Fibroblast of gingiva (primary cell): ENCODE measurements around the gene PLPP3.

ENCODE experiments used
- DNase-seq: peaks from one replicate; pipeline ENCODE4 v3.0.0-alpha.2; 2011; ENCODE audit warnings: low read depth

PLPP3 gene

DNA sequence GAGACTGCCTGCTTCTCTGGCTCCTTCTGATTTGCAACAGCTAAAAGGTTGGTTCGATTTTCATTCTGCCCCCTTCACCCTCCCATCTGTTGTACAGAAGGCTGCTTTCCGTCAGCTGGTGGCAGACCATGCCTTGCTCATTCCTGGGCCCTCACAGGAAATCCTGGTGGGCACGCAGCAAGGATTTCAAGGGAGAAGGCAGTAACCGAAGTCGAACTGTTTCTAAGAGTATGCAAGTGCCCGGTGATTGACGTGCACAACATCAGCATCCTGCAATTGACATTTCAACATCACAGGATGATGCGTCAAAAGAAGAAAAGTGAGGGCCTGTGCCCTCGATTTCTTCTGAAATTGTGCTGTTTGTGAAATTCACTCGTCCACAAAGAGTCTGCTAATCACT lies 83.8 kb downstream of the PLPP3 start:
- DNase-seq, result no peak

DNA sequence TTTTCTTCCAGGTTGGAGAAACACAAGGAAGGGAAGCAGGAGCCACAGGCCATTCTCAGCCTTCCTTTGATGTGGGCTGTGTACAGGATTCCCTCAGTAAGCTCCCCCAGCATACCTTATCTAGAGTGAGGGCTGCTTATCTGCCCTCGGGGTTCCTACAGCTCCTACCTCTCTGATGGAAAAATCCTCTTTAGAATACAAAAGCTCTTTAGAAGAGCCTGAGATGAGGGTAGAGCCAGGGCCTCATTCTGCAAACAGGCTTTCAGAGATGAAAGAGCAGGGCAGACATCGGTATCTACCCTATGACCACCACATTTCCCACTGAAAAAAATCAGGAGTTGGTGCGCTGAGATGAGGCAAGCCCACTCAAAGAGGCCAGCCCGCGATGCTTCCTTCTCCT lies 85.1 kb downstream of the PLPP3 start:
- no peak for DNase-seq

DNA sequence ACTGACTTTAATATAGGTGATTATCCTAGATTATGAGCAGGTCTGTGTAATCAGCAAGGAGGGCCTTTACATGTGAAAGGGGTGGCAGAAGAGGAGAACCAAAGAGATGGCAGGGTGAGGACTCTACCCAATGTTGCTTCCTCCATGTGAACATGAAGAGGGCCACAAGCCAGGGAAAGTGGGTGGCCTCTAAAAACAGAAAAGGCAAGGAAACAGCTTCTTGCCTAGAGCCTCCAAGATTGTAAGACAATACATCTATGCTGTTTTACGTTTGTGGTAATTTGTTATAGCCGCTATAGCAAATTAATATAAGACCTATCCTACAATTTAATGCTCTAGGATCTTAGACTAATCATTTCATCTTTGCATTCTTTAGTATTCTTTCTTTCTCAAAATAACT lies 85.5 kb downstream of the PLPP3 start:
- DNase-seq, result no peak

DNA sequence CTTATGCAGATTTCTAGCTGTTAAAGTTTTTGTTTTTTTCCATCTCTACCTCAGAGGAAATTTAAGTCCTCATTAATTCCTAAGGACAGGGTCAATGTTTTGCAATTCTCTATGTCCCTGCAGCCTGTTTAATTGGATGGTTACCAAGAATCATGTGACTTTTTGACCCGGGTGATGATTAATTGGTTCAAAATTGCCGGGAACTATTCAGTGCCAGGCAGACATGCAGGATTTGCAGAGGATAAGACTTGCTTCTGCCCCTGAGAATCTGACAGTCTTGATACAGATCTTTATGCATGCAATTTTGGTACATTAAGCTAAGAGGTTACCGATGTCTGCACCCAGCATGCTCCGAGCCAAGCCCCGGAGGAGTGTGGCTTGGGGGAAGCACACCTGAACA lies 87.9 kb downstream of the PLPP3 start:
- peak; percentile 82 for DNase-seq

DNA sequence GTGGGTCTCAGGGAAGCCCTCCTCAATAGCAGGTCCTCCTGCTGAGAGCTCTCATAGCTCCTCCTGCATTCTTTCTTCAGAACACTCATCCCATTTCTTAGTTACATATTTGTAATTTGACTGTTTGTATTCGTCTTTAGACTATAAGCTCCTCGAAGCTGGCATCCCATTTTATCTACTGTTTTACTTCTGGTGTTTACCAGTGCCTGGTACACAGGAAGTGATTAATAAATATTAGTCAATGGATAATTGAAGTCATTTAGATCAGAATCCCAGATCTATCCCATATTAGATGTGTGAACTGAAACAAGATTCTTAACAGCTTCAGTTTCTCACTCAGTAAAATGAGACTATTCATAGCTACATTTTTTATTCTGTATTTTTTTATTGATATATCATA lies 88.7 kb downstream of the PLPP3 start:
- no peak for DNase-seq

DNA sequence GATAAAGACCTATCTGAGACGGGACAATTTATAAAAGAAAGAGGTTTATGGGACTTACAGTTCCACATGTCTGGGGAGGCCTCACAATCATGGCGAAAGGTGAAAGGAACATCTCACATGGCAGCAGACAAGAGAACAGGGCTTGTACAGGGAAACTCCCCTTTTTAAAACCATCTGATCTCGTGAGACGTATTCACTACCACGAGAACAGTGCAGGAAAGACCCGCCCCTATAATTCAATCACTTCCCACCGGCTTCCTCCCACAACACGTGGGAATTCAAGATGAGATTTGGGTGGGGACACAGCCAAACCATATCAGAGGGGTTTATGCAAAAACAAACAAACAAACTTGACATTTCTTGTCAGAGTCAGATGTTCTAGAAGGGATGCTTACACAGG lies 89.7 kb downstream of the PLPP3 start:
- no peak for DNase-seq

DNA sequence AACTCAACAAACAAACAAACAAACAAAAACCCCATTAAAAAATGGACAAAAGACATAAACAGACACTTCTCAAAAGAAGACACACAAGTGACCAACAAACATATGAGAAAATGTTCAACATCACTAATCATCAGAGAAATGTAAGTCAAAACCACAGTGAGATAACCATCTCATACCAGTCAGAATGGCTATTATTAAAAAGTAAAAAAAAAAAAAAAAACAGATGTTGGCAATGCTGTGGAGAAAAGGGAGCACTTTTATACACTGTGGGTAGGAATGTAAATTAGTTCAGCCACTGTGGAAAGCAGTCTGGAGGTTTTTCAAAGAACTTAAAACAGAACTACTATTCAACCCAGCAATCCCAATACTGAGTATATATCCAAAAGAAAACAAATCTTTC lies 94.7 kb downstream of the PLPP3 start:
- no peak for DNase-seq

DNA sequence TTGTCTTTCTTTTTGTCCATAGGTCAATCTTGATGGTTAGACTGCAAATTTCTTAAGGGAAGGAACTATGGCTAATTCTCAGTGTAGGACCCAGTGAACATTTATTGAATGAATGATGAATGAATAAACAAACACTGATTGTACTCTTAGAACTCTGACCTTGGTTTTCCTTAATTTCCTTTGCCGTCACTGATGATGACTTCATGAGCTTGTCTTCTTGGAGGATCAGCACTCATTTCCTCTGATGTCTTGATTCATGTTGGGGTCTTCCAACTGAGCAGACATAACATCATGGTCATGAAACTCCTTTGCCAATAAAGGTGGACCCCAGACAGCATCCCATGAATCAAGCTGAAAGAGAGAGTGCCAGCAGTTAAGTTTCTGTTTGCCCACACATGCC lies 96.3 kb downstream of the PLPP3 start:
- DNase-seq, result no peak

DNA sequence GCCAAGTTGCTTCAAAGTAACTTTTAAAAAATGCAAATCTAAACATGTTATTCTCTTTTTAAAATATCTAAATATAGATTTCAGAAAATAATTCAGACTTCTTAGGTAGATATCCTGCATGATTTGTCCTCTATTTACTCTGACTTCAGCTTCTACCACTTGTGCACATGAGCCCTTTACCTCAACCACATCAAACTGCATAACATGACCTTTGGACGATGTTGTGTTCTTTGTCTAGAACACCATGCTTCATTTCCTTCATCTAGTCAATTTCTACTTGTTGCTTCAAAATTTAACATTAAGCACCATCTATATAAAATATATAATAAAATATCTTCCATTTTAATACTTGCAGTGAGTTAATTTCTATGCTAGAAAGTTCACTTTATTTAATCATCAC lies 96.9 kb downstream of the PLPP3 start:
- no peak for DNase-seq

DNA sequence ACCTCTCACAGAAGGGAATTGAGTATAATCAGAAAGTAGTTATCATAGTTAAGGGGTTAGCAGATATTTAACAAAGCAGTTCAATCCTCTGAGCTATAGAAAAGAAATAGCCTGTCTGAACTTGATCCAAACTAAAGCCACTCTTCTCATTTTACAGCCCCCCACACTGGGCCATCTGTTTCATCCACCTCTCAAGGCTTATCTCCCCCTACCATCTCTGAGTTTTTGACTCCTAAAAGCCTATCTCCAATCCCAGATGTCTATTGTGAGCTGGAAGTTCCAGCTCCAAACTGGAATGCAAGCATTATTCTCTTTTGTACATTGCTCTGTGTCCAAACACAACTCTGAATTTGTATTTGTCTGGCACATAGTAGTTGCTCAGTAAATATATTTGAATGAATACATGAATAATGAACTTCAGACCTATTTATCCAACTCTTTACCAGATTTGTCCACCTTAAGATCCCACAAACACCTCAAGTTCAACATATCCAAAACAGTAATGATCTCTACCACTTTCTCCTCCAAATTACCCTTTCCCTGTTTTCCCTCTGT lies 98.1 kb downstream of the PLPP3 start:
- no peak for DNase-seq

DNA sequence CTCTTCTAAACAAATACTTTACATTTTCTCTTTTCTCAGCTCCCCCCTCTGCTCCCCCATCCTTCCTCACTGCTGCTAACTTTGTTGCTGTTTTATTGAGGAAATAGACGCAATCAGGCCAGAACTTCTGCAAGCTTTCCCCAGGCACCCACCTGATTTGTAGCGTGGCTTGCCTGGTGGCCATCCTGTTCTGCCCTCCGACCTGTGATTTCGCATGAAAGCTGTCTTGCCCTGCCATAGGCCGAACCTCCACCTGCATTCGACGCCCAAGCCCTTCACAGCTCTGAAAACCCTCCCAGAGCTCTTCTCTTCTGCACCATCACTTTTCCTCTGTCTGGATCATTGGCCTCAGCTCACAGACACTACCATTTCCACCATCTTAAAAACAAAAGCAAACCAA lies 100.6 kb downstream of the PLPP3 start:
- DNase-seq, result no peak

DNA sequence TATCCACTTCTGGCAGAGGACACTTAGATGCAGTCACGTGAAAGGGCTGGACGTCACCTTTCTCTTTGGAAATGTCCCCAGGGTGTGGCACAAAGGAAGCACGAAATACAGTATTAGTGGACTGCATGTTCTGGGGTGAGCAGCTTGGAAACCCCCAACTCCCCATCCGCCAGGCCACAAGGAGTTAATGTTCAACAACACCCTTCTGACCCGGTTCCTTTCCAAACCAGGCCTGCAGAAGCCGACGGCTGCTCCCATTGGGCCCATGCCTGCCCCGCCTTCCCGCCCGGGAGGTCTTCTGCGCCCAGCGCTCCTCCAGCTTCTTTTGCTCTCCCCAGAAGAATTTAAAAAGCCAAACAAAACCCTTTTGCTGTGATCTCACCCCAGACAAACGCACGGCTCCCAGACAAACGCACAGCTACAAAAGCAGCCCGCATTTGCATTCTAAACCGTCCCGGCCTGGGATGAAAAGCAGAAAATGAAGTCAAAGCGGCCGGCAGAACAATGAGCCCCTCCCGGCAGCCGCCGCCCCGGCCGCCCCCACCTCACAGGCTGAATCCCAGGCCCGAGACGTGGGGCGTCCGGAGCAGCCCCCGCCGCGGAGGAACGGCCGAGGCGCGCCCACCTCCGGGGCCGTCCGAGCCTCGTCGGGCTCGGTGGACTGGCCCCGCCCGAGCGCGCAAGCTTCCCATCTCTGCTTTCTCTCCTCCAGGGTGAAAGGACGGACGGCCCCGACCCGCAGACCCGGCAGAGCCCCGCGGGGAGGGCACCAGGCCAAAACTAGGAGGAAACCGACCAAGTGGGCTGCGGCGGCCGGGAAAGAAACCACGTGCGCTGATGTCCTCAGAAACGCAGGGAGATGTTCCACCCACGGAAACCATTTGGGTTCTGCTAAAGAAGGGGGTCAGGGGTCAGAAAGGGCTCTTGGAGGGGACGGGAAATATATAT lies 101.9 kb downstream of the PLPP3 start:
- DNase-seq, result peak; percentile 68

DNA sequence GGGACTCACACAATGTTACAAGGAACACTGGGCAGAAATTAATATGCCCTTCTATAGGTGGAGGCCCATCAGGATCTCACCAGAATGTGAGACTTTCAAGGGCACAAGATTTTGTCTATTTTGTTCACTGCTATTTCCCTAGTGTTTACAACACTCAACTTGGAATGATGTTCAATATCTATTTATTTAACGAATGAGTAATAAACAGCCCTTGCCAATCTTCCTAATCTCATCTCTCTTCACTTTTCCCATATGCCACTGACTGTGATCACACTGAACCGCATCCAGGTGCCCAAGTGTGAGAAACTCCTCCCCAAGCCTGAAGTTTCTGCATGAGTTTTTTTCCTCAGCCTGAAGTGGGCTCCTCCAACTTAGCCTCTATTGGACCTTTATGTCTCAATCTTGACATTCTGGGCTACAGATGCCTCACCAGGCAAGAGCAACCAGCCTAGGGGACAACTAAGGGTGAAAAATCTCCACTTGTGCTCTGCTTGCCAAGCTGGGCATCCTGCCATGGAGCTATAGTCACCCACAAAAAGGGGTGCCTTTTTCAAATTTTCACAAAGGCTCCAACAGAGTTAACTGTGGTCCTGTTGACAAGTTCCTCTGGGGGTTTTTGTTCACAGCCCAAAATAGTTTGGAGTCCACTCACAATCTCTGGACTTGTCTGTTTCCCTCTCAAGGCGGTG lies 105.6 kb downstream of the PLPP3 start:
- DNase-seq, result no peak

DNA sequence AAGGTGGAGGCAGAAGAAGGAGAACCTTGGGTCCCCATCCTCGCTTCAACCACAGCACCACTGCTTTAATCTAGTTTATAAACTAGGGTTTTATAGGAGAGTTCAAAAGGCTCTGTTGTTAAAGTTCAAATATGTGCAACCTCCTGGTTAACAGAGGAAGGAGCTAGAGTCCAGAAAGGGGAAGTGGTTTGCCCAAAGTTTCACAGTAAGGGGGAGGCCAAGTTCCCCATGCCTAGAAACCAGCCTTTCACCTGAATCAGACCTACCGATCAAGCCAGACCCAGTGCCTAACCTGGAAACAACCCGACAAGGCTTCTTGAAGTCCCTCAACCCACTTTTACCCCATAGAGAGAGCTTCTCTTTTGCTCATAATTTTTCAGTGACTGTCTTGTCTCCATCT lies 106.5 kb downstream of the PLPP3 start:
- no peak for DNase-seq

DNA sequence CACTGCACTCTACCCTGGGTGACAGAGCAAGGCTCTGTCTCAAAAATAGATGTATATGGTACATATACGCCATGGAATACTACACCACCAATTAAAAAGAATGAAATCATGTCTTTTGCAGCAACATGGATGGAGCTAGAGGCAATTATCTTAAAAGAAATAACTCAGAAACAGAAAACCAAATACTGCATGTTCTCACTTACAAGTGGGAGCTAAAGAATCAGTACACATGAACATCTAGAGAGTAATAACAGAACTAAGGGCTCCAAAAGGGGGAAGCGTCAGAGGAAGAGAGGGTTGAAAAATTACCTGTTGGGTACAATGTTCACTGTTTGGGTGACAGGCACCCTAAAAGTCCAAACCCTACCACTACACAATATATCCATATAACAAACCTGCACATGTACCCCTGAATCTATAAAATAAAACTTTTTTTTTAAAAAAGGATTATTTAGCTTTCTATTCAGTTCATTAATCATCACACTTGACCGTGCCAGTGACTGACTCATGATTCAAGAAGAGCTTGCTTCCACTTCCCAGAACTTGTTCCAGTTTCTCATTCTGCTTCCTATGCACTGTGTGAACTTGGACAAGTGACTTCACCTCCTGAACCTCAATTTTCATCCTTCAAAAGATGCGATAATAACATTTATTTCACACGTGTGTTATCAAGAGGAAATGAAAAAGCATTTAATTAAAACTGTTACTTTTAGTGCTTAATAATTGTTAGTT lies 109.6 kb downstream of the PLPP3 start:
- peak; percentile 43 for DNase-seq

DNA sequence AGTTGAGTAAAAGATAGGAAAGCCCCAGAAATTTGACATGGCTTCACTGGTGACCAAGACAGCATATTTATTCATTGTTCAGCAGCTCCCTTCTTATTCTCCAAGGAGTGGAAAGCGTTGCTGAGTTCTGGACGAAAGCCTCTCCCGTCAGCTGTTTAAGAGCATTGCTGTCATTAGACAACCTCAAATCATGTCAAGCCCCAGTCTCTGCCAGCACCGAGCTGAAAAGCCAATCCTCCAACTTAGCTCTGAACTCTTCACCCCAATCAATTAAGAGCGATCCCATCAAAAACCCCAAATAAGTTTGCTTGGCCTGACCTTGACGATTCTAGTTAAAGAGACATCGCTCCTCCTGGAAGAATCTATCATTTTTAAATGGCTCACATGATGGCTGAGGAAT lies 110.8 kb downstream of the PLPP3 start:
- no peak for DNase-seq

DNA sequence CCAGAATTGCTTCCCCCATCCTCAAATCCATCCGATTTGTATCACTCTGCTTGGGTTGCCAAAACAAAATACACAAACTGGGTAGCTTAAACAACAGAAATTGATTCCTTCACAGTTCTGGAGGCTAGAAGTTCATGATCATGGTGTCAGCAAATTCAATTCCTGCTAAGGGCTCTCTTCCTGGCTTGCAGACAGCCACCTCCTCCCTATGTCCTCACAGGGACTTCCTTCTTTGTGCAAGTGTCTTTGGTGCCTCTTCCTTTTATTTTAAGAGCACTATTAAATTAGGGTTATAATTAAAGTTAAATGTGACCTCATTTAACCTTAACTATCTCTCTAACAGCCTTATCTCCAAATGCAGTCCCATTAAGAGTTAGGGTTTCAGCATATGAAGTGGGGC lies 112.8 kb downstream of the PLPP3 start:
- no peak for DNase-seq

DNA sequence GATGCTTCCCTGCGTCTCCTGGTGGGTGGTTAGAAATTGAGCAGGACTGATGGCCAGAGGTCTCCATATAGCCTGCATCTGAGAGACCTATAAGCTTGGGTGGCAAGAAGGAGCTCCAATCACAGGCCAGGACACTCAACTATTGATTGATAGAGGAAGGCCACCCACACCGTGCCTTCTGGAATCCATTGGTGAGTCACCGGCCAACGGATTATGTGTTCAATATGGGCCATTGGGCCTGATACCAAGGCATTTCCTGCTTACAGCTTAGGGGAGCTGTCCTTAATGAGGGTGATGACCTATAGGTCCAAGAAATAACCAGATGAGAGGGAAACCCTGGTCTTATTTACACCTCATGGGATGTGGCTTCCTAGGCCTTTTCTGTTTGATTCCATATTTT lies 115.1 kb downstream of the PLPP3 start:
- DNase-seq, result no peak

DNA sequence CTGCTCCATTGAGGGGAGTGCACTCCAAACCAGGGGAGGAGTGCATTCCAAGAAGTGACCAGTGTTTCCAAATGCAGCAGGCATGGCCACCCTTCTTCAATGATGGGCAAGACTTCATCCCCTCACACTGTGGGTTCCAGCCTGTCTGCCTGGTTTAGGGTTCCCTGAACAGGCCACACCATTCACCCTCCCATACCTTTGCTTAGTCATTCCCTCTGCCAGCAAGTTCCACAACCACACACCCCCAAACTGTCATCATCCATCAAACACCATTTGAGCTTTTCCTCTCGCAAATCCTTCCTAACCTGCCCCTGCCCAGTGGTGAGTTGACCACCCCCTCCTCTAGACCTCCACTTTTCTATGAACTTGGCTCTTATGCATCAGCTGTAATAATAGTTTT lies 116.0 kb downstream of the PLPP3 start:
- DNase-seq, result no peak

DNA sequence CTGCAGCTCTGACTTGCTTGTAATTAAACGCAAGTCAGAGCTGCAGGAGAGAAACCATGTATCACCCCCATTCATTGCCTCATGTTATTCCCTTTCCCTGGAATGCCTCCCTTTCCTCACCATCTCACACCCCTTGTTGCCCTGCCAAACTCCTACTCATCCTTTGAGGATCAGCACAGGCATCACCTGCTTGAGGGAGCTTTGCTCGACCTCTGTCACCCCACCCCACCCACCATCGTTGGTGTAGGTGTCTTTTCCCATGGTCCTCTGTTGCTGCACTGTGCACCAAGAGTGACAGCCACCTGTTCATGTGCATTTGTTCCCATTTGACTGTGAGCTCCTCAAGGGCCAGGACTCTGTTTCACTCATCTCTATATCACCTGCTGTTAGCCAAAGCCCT lies 117.2 kb downstream of the PLPP3 start:
- no peak for DNase-seq

DNA sequence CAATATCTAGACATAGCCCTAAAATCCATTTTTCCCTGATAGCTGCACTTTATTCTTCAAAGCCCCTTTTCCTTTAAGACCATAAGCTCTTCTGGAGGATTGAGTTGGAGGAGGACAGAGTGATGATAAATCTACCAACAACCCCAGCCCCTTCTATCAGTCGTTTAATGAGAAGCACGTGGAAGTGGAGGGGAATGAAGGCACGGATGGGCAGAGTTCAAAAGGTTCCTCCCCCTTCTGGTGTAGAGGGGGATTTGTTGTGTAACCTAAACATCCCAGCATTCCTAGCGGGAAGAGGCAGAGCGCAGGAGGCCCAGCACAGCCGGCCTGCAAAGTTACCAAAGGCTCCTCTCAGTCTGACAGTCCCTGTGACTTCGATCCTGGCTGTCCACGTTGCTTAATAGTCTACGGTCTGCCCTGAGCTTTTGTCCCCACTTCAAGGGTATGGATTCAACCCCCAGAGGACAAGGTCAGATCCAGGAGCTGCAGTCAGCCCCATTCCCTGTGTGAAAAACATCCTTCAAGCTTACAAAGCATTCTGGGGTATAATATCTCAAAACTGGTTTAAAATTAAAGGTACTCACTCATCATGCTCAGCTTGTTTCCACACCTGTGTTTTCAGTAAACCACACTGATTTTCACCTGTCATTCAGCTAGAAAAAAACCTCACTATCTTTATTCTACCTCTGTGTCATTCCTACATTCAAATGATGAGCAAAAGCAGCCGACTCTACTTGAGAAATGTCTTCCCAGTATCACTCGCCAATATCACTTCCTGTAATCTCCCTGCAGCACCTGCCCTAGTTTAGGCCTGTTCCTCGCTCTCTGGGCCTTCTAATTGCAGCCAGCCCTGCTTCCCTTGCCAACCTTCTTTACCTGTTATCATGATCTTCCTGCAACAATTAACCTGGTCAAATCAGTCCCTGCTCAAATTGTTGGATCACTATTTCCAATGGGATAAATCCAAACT lies 117.9 kb downstream of the PLPP3 start:
- DNase-seq, result no peak
